Measurements from ENCODE around the gene RAD18.

DNA sequence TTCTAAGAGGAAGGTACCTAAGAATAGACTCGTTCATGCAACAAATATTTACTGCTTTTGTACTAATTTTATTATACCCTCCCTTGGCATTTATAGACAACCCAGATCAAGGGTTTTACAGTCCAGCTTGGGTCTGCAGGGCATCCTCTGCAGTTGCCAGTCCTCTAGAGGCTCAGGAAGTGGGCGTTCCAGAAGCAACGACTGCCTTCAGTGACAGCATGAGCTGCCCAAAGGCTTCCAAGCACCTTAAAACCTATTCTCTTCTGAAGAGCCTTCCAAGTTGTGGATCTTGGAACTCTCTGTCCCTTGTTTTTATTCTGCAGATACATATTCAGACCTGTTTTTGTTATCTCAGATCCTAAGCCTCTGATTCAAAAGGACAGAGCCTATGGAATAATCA is 95.6 kb downstream of the RAD18 start:
- TF ChIP-seq, protein P1, sequence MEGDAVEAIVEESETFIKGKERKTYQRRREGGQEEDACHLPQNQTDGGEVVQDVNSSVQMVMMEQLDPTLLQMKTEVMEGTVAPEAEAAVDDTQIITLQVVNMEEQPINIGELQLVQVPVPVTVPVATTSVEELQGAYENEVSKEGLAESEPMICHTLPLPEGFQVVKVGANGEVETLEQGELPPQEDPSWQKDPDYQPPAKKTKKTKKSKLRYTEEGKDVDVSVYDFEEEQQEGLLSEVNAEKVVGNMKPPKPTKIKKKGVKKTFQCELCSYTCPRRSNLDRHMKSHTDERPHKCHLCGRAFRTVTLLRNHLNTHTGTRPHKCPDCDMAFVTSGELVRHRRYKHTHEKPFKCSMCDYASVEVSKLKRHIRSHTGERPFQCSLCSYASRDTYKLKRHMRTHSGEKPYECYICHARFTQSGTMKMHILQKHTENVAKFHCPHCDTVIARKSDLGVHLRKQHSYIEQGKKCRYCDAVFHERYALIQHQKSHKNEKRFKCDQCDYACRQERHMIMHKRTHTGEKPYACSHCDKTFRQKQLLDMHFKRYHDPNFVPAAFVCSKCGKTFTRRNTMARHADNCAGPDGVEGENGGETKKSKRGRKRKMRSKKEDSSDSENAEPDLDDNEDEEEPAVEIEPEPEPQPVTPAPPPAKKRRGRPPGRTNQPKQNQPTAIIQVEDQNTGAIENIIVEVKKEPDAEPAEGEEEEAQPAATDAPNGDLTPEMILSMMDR (tag by site-specific recombination; IDR thresholded peaks at IDR 0.05): no peak
- TF ChIP-seq, protein P2, sequence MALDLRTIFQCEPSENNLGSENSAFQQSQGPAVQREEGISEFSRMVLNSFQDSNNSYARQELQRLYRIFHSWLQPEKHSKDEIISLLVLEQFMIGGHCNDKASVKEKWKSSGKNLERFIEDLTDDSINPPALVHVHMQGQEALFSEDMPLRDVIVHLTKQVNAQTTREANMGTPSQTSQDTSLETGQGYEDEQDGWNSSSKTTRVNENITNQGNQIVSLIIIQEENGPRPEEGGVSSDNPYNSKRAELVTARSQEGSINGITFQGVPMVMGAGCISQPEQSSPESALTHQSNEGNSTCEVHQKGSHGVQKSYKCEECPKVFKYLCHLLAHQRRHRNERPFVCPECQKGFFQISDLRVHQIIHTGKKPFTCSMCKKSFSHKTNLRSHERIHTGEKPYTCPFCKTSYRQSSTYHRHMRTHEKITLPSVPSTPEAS (tag by site-specific recombination; IDR thresholded peaks at IDR 0.05): no peak
